Fibroblast of lung (primary cell): ENCODE measurements around the gene ITGB3. TPM values are rescaled to one million over a fixed set of nuclear protein-coding genes. Genes with fewer than 3 reads are reported as not detected.
"Not testable (repeated sequence)": the region's sequence is repeated elsewhere in the genome, so short reads cannot be mapped to it uniquely, and the experiment has no call there.

Source experiments
- DNase-seq, 2 donors: peaks; one replicate each; pipeline versions ENCODE4 v3.0.0 to v3.0.0-alpha.2; 2010; ENCODE audit warnings: low read depth in 2 of 2
- H2AFZ ChIP-seq: 2 replicates; pipeline ENCODE4 v1.5.1; 2012; ENCODE audit warnings: low read length, control low read depth, inconsistent platforms
- H3K27ac ChIP-seq: 2 replicates; pipeline ENCODE4 v1.5.1; 2011; ENCODE audit warnings: low read length, control low read depth; ENCODE audit not compliant: insufficient read depth
- H3K27me3 ChIP-seq: 2 replicates; pipeline ENCODE4 v1.5.1; 2011; ENCODE audit warnings: mild to moderate bottlenecking, low read length; ENCODE audit not compliant: control insufficient read depth, insufficient read depth
- H3K36me3 ChIP-seq: 2 replicates; pipeline ENCODE4 v1.5.1; 2011; ENCODE audit warnings: low read length; ENCODE audit not compliant: control insufficient read depth, insufficient read depth
- H3K4me1 ChIP-seq: 2 replicates; pipeline ENCODE4 v1.5.1; 2011; ENCODE audit warnings: low read length; ENCODE audit not compliant: control insufficient read depth, insufficient read depth; ENCODE audit errors: extremely low read depth
- H3K4me2 ChIP-seq: 2 replicates; pipeline ENCODE4 v1.5.1; 2011; ENCODE audit warnings: low read length, control low read depth; ENCODE audit not compliant: insufficient read depth; ENCODE audit errors: extremely low read depth
- H3K4me3 ChIP-seq, 4 experiments: fragments of 200-600 bp in 1 of 4; sonication (generic) in 1 of 4; replicated peaks in 1 of 4; 2 replicates each; pipeline ENCODE4 v1.5.1; 2011 to 2016; ENCODE audit warnings: low read length in 4 of 4, low read depth in 3 of 4, mild to moderate bottlenecking in 3 of 4, control low read depth in 2 of 4, inconsistent platforms in 1 of 4, mixed read lengths in 1 of 4; ENCODE audit not compliant: insufficient read depth in 1 of 4; ENCODE audit errors: control extremely low read depth in 1 of 4
- H3K79me2 ChIP-seq: 2 replicates; pipeline ENCODE4 v1.5.1; 2012; ENCODE audit warnings: mild to moderate bottlenecking, low read length, inconsistent platforms; ENCODE audit not compliant: control insufficient read depth, insufficient read depth
- H3K9ac ChIP-seq: 2 replicates; pipeline ENCODE4 v1.5.1; 2011; ENCODE audit warnings: mild to moderate bottlenecking, low read length, control low read depth; ENCODE audit not compliant: insufficient read depth
- H3K9me3 ChIP-seq: 2 replicates; pipeline ENCODE4 v1.5.1; 2012; ENCODE audit warnings: low read depth, low read length; ENCODE audit not compliant: control insufficient read depth, insufficient read depth
- H4K20me1 ChIP-seq: 2 replicates; pipeline ENCODE4 v1.5.1; 2011; ENCODE audit warnings: low read length; ENCODE audit not compliant: control insufficient read depth, insufficient read depth; ENCODE audit errors: extremely low read depth
- CTCF ChIP-seq, 2 donors: IDR thresholded peaks in 1 of 2; conservative IDR thresholded peaks in 1 of 2; 1 replicate in 1 of 2; 2 replicates in 1 of 2; pipeline ENCODE4 v1.5.1; 2011 to 2012; ENCODE audit warnings: low read length in 2 of 2, control low read depth in 1 of 2, inconsistent platforms in 1 of 2, low read depth in 1 of 2, mild to moderate bottlenecking in 1 of 2
- EZH2 ChIP-seq: IDR thresholded peaks from 2 replicates; pipeline ENCODE4 v1.5.1; 2012; ENCODE audit warnings: low read length, control low read depth, mild to moderate bottlenecking; ENCODE audit errors: missing control alignments
- polyA plus RNA-seq, 2 donors: library from polyadenylated mRNA; depleted of rRNA in 1 of 2; stranded (reverse) in 1 of 2; unstranded in 1 of 2; fragments of >200 nt; gene quantifications; 2 replicates each; pipeline ENCODE4 v1.2.1, GENCODE V29; 2011 to 2012; ENCODE audit warnings: missing spikeins in 1 of 2
- total RNA-seq: library from RNA; depleted of rRNA; stranded (reverse); fragments of >200 nt; gene quantifications from 2 replicates; pipeline ENCODE4 v1.2.1, GENCODE V29; 2014

ITGB3 gene
- total and polyA plus RNA-seq, 2 donors (not counting 1 experiment from before 2014, with no cell fraction given): 22.0 to 23.3 TPM

- no peak for TF ChIP-seq CTCF (conservative IDR thresholded peaks at IDR 0.05 in 1 of 2, IDR thresholded peaks at IDR 0.05 in 1 of 2; ENCODE audit: low read depth in 1 of 2, low read length in 2 of 2)
- no peak for TF ChIP-seq EZH2
- H2AFZ ChIP-seq: no peak overlapping the region
- H3K9ac ChIP-seq: peak overlapping the region; percentile 47
- H3K36me3 ChIP-seq: no peaks in the 10 kb centered on the region
- H3K27ac ChIP-seq: peak overlapping the region; percentile 76
- no peaks in the 10 kb centered on the region for H3K79me2 ChIP-seq
- DNase-seq: peak; percentile 39 to 51
- peaks cover 21% of the 10 kb centered on the region for H3K4me1 ChIP-seq
- H3K4me3 ChIP-seq: no peak overlapping the region
- no peaks in the 10 kb centered on the region for H3K27me3 ChIP-seq
- H3K9me3 ChIP-seq: no peaks in the 10 kb centered on the region
- peak overlapping the region; percentile 16 for H3K4me2 ChIP-seq
- H4K20me1 ChIP-seq: no peaks in the 10 kb centered on the region
Measured at GRCh38 chr17:47266782-47267181, 13.2 kb downstream of the ITGB3 start.

GRCh38 chr17:47267354-47267828 is 13.8 kb downstream of the ITGB3 start:
- DNase-seq: peak; percentile 75 to 98
- Histone ChIP-seq H3K36me3 (no peaks in the 10 kb centered on the region), H4K20me1 (no peaks in the 10 kb centered on the region), H3K9ac (no peak overlapping the region), H3K4me3 (no peak overlapping the region), H3K27ac (peak overlapping the region; percentile 76), H3K27me3 (no peaks in the 10 kb centered on the region), H3K4me2 (no peak overlapping the region), H3K4me1 (peaks cover 21% of the 10 kb centered on the region), H3K9me3 (no peaks in the 10 kb centered on the region), H2AFZ (no peak overlapping the region), H3K79me2 (no peaks in the 10 kb centered on the region)
- TF ChIP-seq EZH2: no peak
- no peak for TF ChIP-seq CTCF (conservative IDR thresholded peaks at IDR 0.05 in 1 of 2, IDR thresholded peaks at IDR 0.05 in 1 of 2; ENCODE audit: low read depth in 1 of 2, low read length in 2 of 2)

GRCh38 chr17:47268964-47269363 is 15.3 kb downstream of the ITGB3 start:
- peaks cover 21% of the 10 kb centered on the region for H3K4me1 ChIP-seq
- not testable (repeated sequence) for H3K9me3 ChIP-seq

GRCh38 chr17:47269561-47270280 is 16.1 kb downstream of the ITGB3 start:
- not testable (repeated sequence) for H3K27ac ChIP-seq, H4K20me1 ChIP-seq, H2AFZ ChIP-seq, H3K36me3 ChIP-seq, H3K27me3 ChIP-seq, DNase-seq, H3K4me3 ChIP-seq, H3K4me2 ChIP-seq, H3K79me2 ChIP-seq, H3K9me3 ChIP-seq, H3K9ac ChIP-seq
- H3K4me1 ChIP-seq: peaks cover 23% of the 10 kb centered on the region

More at GRCh38 chr17:47268964-47269363, 15.3 kb downstream of the ITGB3 start:
- not testable (repeated sequence) for H3K27ac ChIP-seq, H3K9ac ChIP-seq, H4K20me1 ChIP-seq, H3K79me2 ChIP-seq, H3K27me3 ChIP-seq, H3K4me2 ChIP-seq, H2AFZ ChIP-seq, H3K4me3 ChIP-seq, DNase-seq, H3K36me3 ChIP-seq
